ENCODE data around the gene REEP2. TPM values are rescaled to one million over a fixed set of nuclear protein-coding genes. Genes with fewer than 3 reads are reported as not detected.

REEP2 gene
- total RNA-seq, 4 donors from 2014 or later, result 0.54 to 3.6 (median 2.0) TPM; not detected in 1

DNA sequence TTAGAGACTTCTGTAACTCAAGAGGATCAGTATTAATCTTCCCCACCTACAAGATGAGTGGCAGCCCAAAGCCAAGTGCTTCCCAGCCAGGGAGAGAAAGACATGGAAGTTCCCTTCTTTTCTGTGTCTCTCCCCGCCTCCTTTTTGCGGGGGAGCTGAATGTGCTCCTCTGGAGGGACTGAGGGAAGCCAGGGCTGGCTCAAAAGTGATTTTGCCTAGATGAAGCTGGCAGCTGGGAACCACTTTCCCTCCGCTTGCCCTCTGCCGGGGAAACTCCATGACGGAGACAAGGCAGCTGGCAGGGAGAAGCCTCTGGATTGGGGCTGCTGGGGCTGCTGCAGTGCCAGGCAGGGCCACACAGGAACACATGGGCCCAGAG lies 50.8 kb downstream of the REEP2 start:
- Histone ChIP-seq H3K27ac (no peak overlapping the region), H3K36me3 (no peaks in the 10 kb centered on the region), H3K4me3 (replicated peaks in 1 of 3) (no peak overlapping the region), H3K4me1 (peaks cover 9 to 23% of the 10 kb centered on the region in 2 donors), H3K9me3 (no peaks in the 10 kb centered on the region), H3K27me3 (no peaks in the 10 kb centered on the region)
- WGBS, 2 donors, result 82 to 85% methylated on average over 5 of the region's 5 CpGs
- TF ChIP-seq, protein P1, sequence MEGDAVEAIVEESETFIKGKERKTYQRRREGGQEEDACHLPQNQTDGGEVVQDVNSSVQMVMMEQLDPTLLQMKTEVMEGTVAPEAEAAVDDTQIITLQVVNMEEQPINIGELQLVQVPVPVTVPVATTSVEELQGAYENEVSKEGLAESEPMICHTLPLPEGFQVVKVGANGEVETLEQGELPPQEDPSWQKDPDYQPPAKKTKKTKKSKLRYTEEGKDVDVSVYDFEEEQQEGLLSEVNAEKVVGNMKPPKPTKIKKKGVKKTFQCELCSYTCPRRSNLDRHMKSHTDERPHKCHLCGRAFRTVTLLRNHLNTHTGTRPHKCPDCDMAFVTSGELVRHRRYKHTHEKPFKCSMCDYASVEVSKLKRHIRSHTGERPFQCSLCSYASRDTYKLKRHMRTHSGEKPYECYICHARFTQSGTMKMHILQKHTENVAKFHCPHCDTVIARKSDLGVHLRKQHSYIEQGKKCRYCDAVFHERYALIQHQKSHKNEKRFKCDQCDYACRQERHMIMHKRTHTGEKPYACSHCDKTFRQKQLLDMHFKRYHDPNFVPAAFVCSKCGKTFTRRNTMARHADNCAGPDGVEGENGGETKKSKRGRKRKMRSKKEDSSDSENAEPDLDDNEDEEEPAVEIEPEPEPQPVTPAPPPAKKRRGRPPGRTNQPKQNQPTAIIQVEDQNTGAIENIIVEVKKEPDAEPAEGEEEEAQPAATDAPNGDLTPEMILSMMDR (IDR thresholded peaks at IDR 0.05), result no peak
- TF ChIP-seq POLR2A (IDR thresholded peaks at IDR 0.05), result no peak
- DNase-seq, result no peak
- intact Hi-C loops (cut with DNase I), result no loop called here

DNA sequence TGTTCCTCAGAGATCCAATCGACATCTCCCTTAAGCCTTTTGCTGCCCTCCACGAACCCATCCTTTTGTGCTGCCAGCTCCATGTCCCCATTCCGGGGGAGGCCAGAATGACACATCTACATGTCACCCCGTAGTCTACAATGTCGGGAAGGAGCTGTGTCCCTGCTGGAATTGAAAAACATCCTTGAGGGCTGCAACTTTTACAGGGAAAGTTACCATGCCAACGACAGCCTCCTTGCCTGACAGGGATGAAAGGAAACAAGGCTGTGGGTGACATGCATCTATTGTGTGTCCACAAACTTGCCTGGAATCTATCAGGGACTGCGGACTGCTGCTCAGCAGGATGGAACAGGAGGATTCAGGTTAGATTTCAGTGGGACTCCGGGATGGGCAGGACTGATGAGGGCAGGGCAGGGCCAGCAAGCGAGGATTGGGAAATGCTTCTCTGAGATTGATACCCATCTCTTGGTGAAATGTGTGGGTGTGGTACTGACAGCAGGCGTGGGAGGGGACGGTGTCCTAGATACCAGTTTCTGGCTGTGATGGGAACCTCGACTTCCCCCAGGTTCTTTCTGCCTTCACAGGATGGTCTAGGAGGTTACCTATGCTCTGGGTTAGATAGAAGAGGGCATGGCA lies 51.9 kb downstream of the REEP2 start:
- TF ChIP-seq, protein P1 (IDR thresholded peaks at IDR 0.05), result no peak
- no peak for TF ChIP-seq POLR2A (IDR thresholded peaks at IDR 0.05)
- no peak overlapping the region for H3K27ac ChIP-seq
- H3K27me3 ChIP-seq, result no peaks in the 10 kb centered on the region
- no peaks in the 10 kb centered on the region for H3K9me3 ChIP-seq
- H3K36me3 ChIP-seq, result no peaks in the 10 kb centered on the region
- peaks cover 9 to 23% of the 10 kb centered on the region in 2 donors for H3K4me1 ChIP-seq
- no peak for DNase-seq
- H3K4me3 ChIP-seq (replicated peaks in 1 of 3), result no peak overlapping the region
- 86 to 90% methylated on average over 12 of the region's 12 CpGs for WGBS, 2 donors
- intact Hi-C loops (cut with DNase I), result no loop called here

DNA sequence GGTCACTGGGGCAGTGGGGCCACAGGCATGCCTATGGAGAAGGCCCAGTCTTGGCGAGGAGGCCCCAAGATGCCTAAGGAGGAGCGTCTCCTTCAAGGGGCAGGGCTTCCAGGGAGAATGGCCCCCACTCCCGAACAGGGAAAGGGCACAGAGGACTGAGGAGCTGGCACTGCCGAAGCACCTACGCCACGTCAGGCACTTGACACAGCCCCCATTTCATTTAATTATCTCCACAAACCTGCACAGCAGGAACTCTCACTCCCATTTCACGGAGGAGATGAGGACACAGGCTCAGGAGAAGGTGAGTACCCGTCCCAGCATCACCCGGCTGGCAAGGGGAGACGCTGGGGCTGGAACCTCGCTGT lies 52.4 kb downstream of the REEP2 start:
- DNase-seq, result no peak
- Histone ChIP-seq H3K36me3 (no peaks in the 10 kb centered on the region), H3K9me3 (no peaks in the 10 kb centered on the region), H3K27me3 (no peaks in the 10 kb centered on the region), H3K4me1 (peaks cover 9 to 23% of the 10 kb centered on the region in 2 donors), H3K4me3 (replicated peaks in 1 of 3) (peak overlapping the region in 1 of 3 donors; percentile 46), H3K27ac (no peak overlapping the region)
- WGBS, 2 donors, result 61 to 64% methylated on average over 10 to 11 of the region's 11 CpGs
- intact Hi-C loops (cut with DNase I), result no loop called here
- TF ChIP-seq, protein P1 (IDR thresholded peaks at IDR 0.05), result no peak
- no peak for TF ChIP-seq POLR2A (IDR thresholded peaks at IDR 0.05)

DNA sequence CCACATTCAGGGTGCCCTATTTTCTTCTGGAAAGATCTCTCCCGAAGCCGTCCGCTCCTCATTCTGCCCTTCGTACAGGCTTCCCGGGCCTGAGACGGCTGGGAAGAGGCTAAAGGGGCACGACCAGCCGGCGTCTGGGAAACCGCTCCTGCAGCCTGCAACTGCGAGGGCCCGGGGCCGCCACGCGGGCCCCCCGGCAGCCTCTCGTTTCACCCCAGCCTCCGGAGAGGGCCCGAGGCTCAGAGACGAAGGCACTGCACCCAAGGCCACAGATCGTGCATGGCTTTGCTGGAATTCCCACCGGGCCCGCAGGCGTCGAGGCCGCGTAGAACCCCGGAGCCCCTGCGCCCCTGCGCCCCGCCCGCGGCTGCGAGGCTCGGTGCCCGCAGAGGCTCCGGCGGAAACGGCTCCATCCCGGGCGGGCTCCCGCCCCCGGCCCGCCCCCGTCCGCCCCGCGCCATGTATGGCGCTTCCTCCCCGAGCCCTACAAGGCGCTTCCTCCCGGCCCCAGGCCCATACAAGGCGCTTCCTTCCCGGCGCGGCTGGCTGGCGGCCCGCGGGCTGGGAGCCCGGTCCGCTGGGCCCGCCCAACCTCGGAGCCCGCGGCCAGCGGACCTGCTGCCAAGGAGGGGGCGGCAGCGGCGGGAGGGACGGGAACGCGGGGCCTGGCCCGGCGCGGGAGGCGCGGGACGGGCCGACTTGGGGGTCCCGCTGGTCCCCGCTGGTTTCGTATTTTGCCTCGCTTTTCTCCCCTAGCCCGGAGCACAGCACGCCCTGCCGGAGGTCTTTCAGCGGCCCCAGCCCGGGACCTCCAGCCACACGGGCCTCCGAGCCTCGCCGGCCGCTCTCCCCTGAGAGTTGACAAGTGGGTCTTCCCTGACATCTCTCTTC lies 53.1 kb downstream of the REEP2 start:
- Histone ChIP-seq H3K27ac (peak overlapping the region in 1 of 3 donors; percentile 24), H3K4me1 (peaks cover 9 to 20% of the 10 kb centered on the region in 2 donors), H3K36me3 (no peaks in the 10 kb centered on the region), H3K27me3 (no peaks in the 10 kb centered on the region), H3K4me3 (replicated peaks in 1 of 3) (peak overlapping the region in 2 of 3 donors; percentile 46 to 49), H3K9me3 (no peaks in the 10 kb centered on the region)
- peak in 1 of 2 donors; percentile 31 for TF ChIP-seq POLR2A (IDR thresholded peaks at IDR 0.05)
- TF ChIP-seq, protein P1 (IDR thresholded peaks at IDR 0.05), result no peak
- 11 to 12% methylated on average over 18 to 27 of the region's 93 CpGs for WGBS, 2 donors
- peak; percentile 93 to 94 for DNase-seq
- intact Hi-C loops (cut with DNase I), result no loop called here

All from thyroid gland (tissue), 4 donors.